NCI-H1417 treated with DMSO at 0.1 percent for 48 hours (cell line): ENCODE measurements around the gene NDUFB10.
"Not testable (repeated sequence)": the region's sequence is repeated elsewhere in the genome, so short reads cannot be mapped to it uniquely, and the experiment has no call there.

ENCODE experiments used
- DNase-seq: peaks from one replicate; lab custom pipeline; 2025; lab: John Stamatoyannopoulos, UW

The NDUFB10 gene

DNA sequence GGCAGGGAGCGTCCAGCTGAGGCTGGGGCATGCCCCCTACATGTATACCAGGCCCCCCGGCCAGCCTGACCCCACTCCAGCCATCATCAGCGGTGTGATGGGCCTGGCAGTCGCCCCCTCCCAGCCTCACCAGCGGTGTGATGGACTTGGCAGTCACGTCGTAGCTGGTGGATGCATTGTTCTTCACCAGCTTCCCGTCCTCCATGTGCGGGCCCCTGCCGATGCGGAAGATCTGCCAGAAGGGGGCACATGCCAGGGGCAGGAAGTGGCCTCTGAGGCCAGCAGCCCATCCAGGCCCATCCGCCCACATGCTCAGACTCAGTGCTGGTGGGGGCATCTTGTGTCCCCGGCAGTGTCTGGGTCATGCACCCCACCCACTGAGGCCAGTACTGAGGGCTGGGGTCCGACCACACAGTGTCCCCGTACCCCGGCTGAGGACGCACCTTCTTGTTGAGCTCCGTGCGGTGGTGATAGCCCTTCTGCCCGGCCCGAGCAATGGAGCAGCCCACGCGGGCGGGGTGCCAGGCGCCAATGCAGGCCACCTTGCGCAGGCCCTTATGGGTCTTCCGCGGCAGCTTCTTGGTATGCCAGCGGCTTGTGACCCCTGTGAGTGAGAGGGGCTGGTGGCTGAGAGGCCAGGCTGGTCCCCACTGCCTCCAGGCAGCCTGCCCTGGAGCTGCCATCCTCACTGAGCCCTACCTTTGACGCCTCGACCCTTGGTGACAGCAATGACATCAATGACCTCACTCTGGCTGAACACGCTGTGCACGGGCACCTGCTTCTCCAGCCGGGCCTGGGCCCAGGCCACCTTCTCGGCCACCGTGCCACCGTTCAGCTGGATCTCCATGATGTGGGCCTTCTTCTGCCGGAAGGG, 12.6 kb upstream of the NDUFB10 start:
- DNase-seq, result no peak

DNA sequence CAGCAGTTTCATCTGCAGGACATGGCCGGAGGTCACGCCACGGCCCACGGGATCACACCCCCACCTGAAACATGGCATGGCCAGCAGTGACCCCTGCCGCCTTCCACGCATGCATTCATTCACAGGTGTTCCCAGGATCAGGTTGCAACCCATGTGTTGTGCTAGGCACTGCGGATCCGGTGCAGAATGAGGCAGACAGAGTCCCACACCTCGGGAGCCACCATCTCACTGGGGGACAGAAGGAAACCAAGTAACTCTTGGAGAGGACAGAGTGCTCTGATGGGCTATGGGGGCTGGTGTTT, 12.0 kb upstream of the NDUFB10 start:
- no peak for DNase-seq

DNA sequence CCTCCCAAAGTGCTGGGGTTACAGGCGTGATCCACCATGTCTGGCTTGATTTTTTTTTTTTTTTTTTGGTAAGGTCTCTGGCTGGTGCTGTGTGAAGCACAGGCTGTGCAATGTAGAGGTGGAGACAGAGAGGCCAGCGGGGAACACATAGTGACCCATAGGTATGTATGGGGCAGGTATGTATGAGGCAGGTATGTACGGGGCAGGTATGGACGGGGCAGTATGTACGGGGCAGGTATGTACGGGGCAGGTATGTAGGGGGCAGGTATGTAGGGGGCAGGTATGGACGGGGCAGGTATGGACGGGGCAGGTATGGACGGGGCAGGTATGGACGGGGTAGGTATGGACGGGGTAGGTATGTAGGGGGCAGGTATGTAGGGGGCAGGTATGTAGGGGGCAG, 9.8 kb upstream of the NDUFB10 start:
- no peak for DNase-seq

DNA sequence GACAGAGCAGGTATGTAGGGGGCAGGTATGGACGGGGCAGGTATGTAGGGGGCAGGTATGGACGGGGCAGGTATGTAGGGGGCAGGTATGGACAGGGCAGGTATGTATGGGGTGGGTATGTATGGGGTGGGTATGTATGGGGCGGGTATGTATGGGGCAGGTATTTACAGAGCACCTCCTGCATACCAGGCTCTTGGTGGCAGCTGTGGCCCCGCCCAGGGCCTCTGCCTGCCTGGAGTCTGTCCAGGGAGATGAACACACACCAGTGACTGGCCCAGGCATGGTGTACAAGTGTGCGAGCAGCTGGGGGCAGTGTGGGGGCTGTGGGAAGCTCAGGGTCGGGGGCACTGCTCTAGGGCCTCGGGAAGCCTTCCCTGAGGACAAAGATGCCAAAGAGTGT, 9.3 kb upstream of the NDUFB10 start:
- no peak for DNase-seq

DNA sequence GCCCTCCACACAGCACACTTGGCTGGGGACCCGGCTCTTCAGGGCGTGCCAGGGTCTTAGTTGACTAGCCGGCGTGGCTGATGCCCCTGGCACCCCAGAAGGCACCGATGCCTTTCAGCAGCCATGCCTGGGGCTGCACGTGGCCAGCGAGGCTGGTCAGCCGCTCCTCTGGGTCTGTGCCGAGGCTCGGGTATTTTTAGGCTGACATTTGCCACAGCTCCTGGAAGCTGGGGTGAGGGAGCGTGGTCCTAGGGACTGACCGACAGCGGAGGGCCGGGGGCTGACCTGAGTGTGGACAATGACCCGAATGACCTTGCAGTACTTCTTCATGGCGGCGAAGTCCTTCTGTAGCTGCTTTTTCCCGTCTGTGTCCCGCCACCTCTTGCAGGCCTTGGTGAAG, 8.8 kb upstream of the NDUFB10 start:
- DNase-seq, result no peak

DNA sequence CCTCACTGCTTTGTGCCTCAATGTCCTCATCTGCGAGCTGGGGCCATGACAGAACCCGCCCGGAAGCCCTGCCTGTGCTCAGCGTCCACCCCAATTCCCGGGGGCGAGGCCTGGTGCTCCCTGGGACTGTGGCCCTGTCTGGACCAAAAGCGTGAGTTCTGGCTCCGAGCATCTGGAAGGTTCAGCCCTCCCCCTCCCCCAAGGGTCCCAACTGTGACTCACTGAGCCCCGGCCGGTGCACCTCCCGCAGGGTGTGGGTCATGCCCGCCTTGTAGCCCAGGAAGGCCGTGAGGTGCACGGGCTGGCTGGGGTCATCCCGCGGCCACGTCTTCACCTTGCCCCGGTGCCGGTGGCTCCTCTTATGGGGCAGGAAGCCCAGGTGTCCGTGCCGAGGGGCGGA, 5.6 kb upstream of the NDUFB10 start:
- no peak for DNase-seq

DNA sequence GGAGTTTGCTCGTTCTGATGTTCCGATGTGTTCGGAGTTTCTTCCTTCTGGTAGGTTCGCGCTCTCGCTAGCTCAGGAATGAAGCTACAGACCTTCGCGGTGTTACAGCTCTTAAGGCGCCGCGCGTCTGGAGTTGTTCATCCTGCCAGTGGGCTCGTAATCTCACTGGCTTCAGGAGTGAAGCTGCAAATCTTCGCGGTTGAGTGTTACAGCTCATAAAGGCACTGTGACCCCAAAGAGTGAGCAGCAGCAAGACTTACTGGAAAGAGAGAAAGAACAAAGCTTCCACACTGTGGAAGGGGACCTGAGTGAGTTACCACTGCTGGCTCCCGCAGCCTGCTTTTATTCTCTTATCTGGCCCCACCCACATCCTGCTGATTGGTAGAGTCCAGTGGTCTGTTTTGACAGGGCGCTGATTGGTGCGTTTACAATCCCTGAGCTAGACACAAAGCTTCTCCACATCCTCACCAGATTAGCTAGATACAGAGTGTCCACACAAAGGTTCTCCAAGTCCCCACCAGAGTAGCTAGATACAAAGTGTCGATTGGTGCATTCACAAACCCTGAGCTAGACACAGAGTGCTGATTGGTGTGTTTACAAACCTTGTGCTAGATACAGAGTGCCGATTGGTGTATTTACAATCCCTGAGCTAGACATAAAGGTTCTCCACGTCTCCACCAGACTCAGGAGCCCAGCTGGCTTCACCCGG, 1.8 kb upstream of the NDUFB10 start:
- DNase-seq, result not testable (repeated sequence)

DNA sequence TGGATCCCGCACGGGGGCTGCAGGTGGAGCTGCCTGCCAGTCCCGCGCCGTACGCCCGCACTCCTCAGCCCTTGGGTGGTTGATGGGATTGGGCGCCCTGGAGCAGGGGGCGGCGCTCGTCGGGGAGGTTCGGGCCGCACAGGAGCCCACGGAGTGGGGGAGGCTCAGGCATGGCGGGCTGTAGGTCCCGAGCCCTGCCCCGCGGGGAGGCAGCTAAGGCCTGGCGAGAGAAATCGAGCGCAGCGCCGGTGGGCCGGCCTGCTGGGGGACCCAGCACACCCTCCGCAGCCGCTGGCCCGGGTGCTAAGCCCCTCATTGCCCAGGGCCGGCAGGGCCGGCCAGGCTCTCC, 1.2 kb upstream of the NDUFB10 start:
- not testable (repeated sequence) for DNase-seq

DNA sequence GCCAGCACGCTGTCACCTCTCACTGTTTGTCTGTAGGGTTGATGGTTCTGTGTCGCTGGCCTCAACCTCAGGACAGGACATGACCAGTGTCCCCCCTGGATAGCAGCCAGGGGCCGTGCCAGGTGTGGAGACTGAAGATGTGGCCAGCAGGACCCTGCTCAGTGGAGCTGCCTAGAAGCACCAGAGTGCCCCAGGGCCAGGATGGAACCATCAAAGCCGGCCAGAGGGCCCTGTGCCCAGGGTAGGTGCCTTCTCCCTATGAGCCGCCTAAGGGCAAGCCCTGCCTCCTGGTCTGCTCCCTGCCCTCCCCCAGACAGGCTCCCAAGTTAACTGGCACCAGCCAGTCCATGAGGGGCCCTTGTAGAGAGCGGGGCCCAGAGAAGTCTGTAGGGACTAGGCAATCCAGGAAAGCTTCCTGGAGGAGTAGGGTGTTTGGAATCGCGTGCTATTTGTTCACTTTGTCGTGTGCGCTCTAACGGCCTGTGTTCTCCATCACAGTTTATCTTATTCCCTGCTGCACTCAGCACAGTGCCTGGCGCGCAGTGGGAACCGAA, 546 bp upstream of the NDUFB10 start:
- no peak for DNase-seq

DNA sequence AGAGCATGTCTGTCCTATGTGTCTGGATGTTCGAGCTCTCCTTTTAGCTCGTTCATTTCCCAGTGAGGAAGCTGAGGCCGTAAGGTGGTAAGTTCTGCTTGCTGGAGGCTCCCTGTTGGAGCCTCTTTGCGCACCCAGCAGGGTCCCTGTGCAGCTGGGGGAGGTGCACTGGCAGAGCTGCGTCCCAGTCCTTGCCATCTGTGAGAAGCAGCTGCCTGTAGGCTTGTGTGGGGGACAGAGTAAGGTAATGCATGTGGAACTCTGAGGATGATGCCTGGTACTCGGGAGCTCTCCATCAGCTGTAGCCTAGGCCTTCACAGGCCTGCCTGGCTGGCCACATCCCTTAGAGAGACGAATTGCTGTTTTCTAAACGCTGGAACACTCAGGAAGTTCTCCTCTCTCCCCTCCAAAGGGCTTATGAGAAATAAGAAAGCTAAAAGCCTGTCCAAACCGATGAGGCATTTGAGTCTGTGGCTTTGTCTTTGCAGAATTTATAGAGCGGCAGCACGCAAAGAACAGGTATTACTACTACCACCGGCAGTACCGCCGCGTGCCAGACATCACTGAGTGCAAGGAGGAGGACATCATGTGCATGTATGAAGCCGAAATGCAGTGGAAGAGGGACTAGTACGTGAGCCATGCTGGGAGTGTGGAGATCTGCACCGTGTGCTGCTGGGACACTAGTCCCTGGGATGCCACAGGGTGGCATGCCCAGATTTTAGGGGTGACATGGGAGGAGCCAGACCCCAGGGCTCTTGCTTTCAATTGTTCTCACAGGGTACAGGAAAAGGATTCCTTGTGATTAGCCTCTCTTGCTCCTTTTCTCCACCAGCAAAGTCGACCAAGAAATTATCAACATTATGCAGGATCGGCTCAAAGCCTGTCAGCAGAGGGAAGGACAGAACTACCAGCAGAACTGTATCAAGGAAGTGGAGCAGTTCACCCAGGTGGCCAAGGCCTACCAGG, 1.6 kb downstream of the NDUFB10 start:
- DNase-seq, result no peak

DNA sequence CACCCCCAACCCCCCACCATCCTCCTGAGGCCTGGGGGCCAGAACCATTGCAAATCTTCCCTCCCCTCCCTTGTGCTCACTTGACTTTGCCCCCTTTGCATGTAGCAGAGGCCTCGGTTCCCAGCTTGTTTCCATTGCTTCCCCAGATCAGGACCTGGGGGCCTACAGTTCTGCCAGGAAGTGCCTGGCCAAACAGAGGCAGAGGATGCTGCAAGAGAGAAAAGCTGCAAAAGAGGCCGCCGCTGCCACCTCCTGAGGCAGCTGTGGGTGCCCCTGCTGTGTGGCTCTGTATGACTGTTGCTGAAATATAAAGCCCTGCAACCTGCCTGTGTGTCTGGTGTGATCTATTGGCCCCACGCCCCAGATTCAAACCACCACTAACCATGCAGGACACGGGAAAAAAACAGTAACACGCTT, 2.3 kb downstream of the NDUFB10 start:
- no peak for DNase-seq

DNA sequence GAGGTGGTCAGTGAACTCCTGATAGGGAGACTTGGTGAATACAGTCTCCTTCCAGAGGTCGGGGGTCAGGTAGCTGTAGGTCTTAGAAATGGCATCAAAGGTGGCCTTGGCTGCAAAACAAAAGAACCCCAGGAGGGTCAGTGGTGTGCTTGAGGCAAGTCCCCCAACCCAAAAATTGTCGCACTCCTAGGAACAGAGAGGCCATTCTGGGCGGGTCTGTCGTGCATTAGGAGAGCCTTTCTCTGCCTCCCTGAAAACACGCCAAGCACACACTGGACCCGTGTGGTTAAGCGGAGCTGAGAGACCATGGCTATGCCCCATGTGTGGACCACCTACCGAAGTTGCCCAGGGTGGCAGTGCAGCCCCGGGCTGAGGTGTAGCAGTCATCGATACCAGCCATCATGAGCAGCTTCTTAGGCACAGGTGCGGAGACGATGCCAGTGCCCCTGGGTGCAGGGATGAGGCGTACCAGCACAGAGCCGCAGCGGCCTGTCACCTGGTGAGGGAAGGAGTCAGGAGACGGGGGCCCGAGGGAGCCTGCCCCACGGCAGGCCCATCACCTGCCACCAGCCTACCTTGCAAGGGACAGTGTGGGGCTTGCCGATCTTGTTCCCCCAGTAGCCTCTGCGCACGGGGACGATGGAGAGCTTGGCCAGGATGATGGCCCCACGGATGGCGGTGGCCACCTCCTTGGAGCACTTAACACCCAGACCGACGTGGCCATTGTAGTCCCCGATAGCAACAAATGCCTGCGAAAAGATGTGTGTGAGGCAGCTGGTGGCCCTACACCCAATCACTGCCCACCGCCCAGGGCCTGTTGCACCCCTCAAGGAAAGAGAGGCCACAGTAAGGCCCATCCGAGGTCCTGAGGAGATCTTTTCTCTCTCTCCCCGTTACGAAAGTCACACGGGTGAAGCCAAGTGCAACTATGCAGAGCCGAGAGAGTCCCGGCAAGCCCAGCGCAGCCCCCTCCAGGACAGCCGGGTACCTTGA, 3.1 kb downstream of the NDUFB10 start:
- not testable (repeated sequence) for DNase-seq

DNA sequence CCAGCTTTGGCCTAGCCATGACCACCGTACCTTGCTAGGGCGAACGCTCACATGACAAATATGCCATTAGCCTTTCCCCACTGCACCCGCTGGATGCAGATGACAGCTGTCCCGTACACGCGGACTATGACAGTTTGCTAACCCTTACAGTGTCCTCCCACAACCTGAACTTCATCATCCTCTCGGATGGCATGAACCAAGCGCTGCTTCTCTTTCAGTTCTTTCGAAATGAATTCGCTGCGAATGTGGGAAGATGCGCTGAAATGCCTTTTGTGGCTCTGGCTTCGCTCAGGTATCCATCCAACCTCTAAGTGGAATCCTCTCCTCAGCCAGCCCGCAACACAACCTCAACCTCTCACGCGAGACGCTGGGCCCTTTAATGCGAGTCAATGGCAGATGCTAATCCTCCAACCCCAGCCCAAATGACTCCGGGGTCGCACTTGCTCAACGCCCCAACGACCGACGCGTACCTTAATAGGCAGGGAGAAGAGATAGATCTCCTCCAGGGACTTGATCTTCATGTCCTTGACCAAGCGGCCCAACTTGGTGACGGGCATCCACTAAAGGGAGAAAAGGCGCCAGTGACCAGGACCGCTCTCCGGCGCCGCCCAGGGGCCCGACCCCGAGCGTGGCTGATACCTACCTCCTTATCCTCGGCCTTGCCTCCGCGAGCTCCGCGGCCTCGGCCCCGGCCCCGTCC, 4.6 kb downstream of the NDUFB10 start:
- no peak for DNase-seq

DNA sequence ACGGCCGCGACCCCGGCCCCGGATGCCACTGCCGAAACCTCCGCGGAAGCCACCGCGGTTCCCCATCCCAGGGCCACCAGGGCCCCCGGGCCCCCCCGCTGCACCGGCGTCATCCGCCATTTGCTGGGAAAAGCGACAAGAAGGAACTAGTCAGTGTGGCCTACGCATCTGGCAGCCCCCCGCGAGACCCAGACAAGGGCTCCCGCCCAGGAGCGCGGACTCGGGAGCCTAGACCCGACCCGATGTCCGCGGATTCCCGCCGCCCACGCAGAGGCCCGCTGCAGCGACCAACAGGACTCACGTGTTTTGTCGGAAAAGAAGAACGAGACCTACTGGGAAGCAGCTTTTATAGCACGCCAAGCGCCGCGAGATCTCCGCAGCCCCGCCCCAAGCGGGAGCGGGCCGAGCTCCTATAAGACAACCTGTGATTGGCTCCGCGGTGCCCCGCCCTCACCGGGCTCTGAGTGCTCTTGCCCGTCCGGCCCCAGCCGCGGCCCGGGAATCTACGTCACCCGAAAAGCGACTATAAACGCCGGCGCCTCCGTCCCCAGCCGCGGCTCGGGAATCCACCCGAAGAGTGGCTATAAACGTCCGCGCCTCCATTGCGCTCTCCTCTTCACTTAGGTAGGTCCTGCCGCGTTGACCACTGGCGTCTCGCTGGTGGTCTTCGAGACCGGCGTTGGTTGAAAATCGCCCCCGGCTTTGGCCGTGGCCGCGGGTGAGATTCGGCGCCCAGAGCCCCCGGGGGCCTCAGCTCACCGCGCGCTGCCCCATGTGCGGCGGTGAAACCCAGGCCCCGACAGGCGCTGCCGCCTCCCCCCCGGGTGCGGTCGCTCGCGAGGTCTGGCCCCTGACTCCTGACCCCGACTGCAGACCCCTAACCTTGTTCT, 5.4 kb downstream of the NDUFB10 start, which contains the start of gene RPS2:
Gene RPS2, minus strand, starts transcription at position 321 of the 890 bp plus-strand sequence. Its CDS starts 201 bp downstream, at position 120.
- peak; percentile 97 for DNase-seq

DNA sequence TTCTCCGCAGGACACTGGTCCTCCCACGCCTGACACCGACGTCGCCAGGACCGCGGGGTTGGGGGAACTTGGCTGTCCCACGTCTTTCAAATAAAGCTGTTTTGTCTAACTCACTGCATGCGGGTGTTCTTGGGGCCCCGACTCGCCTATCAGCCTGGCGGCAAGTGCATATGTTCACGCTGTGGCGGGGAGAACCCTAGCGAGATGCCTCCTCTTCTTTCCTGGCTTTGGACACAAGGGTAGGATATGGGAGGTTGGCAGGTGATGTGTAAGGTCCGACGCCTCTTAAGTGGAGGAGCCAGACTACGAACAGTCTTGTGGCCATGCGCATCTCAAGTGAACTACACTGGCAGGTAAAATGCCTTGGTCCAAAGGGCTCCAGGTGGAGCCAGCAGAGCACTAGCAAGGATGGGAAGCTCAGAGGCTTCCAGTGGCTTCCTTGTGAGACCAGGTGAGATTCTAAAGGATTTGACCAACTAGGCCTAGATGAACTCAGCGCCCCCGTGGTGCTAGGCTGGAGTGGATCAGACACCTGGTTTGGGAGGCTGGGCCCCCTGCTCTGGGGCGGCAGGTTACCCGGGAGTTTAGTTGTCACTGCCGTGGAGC, 6.2 kb downstream of the NDUFB10 start:
- DNase-seq, result no peak

DNA sequence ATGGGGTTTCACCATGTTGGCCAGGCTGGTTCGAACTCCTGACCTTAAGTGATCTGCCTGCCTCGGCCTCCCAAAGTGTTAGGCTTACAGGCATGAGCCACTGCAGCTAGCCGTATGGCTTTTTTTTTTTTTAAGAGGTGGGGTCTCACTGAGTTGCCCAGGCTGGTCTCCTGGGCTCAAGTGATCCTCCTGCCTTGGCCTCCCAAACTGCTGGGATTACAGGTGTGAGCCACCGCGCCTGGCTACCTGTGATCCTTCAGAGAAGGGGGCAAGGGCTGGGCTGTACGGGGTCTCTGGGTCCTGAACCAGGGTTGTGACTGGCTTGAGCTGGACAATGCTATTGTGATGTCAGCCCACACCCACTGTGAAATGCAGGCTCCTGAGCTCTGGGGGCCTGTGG, 7.1 kb downstream of the NDUFB10 start, which contains the start of gene RNF151:
Gene RNF151, plus strand, starts transcription at position 397 of the 400 bp plus-strand sequence. CDS start 26 bp downstream, outside the sequence.
- no peak for DNase-seq

DNA sequence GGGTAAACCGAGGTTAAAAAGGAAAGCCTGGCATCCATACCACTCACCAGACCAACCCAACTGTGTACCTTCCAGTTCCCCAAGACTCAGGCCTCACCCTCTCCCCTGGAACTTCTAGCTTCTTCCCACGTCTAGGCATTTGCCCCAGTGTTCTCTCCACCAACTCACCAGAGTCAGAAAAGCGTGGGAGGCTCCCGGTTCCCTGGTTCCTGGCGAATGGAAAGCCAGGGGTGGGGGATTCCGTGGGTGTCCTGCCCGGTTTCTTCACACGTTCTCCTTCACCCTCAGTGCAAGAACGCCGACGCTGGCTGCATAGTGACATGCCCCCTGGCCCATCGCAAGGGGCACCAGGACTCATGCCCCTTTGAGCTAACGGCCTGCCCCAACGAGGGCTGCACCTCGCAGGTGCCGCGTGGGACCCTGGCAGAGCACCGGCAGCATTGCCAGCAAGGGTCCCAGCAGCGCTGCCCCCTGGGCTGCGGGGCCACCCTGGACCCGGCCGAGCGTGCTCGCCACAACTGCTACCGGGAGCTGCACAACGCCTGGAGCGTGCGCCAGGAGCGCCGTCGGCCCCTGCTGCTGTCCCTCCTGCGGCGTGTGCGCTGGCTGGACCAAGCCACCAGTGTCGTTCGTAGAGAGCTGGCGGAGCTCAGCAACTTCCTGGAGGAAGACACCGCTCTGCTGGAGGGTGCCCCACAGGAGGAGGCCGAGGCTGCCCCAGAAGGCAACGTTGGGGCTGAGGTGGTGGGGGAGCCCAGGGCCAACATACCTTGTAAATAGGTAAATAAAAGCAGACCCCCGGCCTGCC, 9.0 kb downstream of the NDUFB10 start:
- no peak for DNase-seq
